ENCODE data around the gene FIBIN.

DNA sequence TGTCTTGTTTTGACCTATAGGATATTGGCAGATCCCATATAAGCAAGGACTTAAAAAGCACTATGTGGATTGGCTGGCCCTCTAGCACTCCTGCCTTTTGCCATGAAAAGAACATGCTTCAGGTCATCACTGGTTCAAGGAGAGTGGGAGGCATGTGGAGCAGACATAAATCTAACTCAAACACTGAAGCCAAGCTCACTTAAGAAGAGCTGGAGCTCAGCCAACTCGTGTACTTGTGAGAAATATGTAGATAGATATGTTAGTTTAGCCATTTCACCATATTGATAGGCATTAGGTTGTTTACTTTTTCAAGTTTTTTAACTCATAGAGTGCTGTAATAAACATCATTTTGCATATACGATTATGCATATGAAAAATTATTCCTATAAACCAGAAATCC, 26.8 kb downstream of the FIBIN start:
- TF ChIP-seq, protein P1, sequence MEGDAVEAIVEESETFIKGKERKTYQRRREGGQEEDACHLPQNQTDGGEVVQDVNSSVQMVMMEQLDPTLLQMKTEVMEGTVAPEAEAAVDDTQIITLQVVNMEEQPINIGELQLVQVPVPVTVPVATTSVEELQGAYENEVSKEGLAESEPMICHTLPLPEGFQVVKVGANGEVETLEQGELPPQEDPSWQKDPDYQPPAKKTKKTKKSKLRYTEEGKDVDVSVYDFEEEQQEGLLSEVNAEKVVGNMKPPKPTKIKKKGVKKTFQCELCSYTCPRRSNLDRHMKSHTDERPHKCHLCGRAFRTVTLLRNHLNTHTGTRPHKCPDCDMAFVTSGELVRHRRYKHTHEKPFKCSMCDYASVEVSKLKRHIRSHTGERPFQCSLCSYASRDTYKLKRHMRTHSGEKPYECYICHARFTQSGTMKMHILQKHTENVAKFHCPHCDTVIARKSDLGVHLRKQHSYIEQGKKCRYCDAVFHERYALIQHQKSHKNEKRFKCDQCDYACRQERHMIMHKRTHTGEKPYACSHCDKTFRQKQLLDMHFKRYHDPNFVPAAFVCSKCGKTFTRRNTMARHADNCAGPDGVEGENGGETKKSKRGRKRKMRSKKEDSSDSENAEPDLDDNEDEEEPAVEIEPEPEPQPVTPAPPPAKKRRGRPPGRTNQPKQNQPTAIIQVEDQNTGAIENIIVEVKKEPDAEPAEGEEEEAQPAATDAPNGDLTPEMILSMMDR (IDR thresholded peaks at IDR 0.05), result no peak
- TF ChIP-seq POLR2A (IDR thresholded peaks at IDR 0.05), result no peak

Data from Peyer's patch (tissue), 4 donors.